Breast epithelium (tissue), 3 donors: Measurements from ENCODE around the gene SCUBE2.

Source experiments
- POLR2A ChIP-seq: fragments of 450-650 bp; IDR thresholded peaks from one replicate; pipeline ENCODE4 v1.6.1; 2016; ENCODE audit warnings: antibody characterized with exemption, mild to moderate bottlenecking, moderate library complexity
- POLR2AphosphoS5 ChIP-seq, 3 donors: sonication (generic); formaldehyde crosslinking; IDR thresholded peaks; one replicate each; pipeline ENCODE4 v1.6.1; 2017; ENCODE audit warnings: antibody characterized with exemption in 3 of 3
- TF ChIP-seq, protein P1 (sequence below), 3 donors: fragments of 450-650 bp; IDR thresholded peaks; one replicate each; pipeline ENCODE4 v1.5.1; 2016 to 2017; ENCODE audit warnings: antibody characterized with exemption in 3 of 3, mild to moderate bottlenecking in 3 of 3, moderate library complexity in 3 of 3

GRCh38 chr11:9001736-9002135 lies 89.7 kb downstream of the SCUBE2 start:
- TF ChIP-seq, protein P1, sequence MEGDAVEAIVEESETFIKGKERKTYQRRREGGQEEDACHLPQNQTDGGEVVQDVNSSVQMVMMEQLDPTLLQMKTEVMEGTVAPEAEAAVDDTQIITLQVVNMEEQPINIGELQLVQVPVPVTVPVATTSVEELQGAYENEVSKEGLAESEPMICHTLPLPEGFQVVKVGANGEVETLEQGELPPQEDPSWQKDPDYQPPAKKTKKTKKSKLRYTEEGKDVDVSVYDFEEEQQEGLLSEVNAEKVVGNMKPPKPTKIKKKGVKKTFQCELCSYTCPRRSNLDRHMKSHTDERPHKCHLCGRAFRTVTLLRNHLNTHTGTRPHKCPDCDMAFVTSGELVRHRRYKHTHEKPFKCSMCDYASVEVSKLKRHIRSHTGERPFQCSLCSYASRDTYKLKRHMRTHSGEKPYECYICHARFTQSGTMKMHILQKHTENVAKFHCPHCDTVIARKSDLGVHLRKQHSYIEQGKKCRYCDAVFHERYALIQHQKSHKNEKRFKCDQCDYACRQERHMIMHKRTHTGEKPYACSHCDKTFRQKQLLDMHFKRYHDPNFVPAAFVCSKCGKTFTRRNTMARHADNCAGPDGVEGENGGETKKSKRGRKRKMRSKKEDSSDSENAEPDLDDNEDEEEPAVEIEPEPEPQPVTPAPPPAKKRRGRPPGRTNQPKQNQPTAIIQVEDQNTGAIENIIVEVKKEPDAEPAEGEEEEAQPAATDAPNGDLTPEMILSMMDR (IDR thresholded peaks at IDR 0.05): no peak
- TF ChIP-seq POLR2A: no peak
- no peak for TF ChIP-seq POLR2AphosphoS5 (IDR thresholded peaks at IDR 0.05)
